CD1c-positive myeloid dendritic cell (primary cell): ENCODE results near the gene IBA57.
"Not testable (repeated sequence)": the region's sequence is repeated elsewhere in the genome, so short reads cannot be mapped to it uniquely, and the experiment has no call there.

ENCODE experiments used
- DNase-seq: peaks from one replicate; pipeline ENCODE4 v3.0.0-alpha.2; 2016; ENCODE audit errors: extremely low spot score

The IBA57 gene

GRCh38 chr1:228212415-228212965 lies 46.9 kb downstream of the IBA57 start:
- no peak for DNase-seq

- DNase-seq: peak; percentile 93
Observed at GRCh38 chr1:228212966-228213844, 47.6 kb downstream of the IBA57 start.

- peak; percentile 19 for DNase-seq
Observed at GRCh38 chr1:228213917-228214808, 48.6 kb downstream of the IBA57 start.

GRCh38 chr1:228214921-228215662 lies 49.5 kb downstream of the IBA57 start:
- DNase-seq: no peak

GRCh38 chr1:228215663-228216116 lies 50.1 kb downstream of the IBA57 start:
- no peak for DNase-seq

- no peak for DNase-seq
Observed at GRCh38 chr1:228216371-228217320, 51.0 kb downstream of the IBA57 start.

- DNase-seq: no peak
Observed at GRCh38 chr1:228217551-228218344, 52.1 kb downstream of the IBA57 start.

GRCh38 chr1:228218513-228219244 lies 53.1 kb downstream of the IBA57 start:
- DNase-seq: no peak

GRCh38 chr1:228219245-228219961 lies 53.8 kb downstream of the IBA57 start:
- no peak for DNase-seq

GRCh38 chr1:228219962-228220780 lies 54.6 kb downstream of the IBA57 start:
- DNase-seq: no peak

GRCh38 chr1:228221097-228221496 lies 55.5 kb downstream of the IBA57 start:
- not testable (repeated sequence) for DNase-seq

- DNase-seq: no peak
Observed at GRCh38 chr1:228222548-228222947, 56.9 kb downstream of the IBA57 start.

- no peak for DNase-seq
Observed at GRCh38 chr1:228224198-228225164, 58.9 kb downstream of the IBA57 start.

GRCh38 chr1:228225165-228225710 lies 59.6 kb downstream of the IBA57 start:
- DNase-seq: no peak

GRCh38 chr1:228225740-228226139 lies 60.1 kb downstream of the IBA57 start:
- no peak for DNase-seq
